GM21825 (cell line): Measurements from ENCODE around the gene RDH13.
A peak's percentile ranks its signal among the peaks of the same experiment; 100 is the strongest.

Experiments
- ATAC-seq: cut with Tn5 transposase; IDR thresholded peaks from one replicate; pipeline ENCODE4 v1.9.1; 2021; ENCODE audit warnings: mild to moderate bottlenecking, moderate library complexity; ENCODE audit not compliant: unreplicated experiment

RDH13 gene

GRCh38 chr19:55092423-55093318, 29.7 kb upstream of the RDH13 start:
- no peak for ATAC-seq

- ATAC-seq: no peak
These were observed 29.0 kb upstream of the RDH13 start for GRCh38 chr19:55091955-55092354.

- no peak for ATAC-seq
These were observed 28.4 kb upstream of the RDH13 start for GRCh38 chr19:55091126-55091910.

GRCh38 chr19:55090564-55090963, 27.6 kb upstream of the RDH13 start:
- ATAC-seq: no peak

- ATAC-seq: no peak
These were observed 26.5 kb upstream of the RDH13 start for GRCh38 chr19:55089342-55089944.

- no peak for ATAC-seq
These were observed 25.8 kb upstream of the RDH13 start for GRCh38 chr19:55088543-55089341.

- no peak for ATAC-seq
These were observed 25.1 kb upstream of the RDH13 start for GRCh38 chr19:55088021-55088451.

GRCh38 chr19:55087542-55087901, 24.6 kb upstream of the RDH13 start:
- ATAC-seq: no peak

GRCh38 chr19:55086730-55087541, 24.0 kb upstream of the RDH13 start:
- no peak for ATAC-seq

GRCh38 chr19:55085923-55086715, 23.2 kb upstream of the RDH13 start:
- no peak for ATAC-seq

GRCh38 chr19:55084416-55084815, 21.5 kb upstream of the RDH13 start:
- ATAC-seq: no peak

- no peak for ATAC-seq
These were observed 20.3 kb upstream of the RDH13 start for GRCh38 chr19:55083004-55083850.

GRCh38 chr19:55082020-55082851, 19.3 kb upstream of the RDH13 start:
- no peak for ATAC-seq

- no peak for ATAC-seq
These were observed 18.7 kb upstream of the RDH13 start for GRCh38 chr19:55081770-55082019.

- peak; percentile 61 for ATAC-seq
These were observed 18.2 kb upstream of the RDH13 start for GRCh38 chr19:55080968-55081769.

- ATAC-seq: no peak
These were observed 17.4 kb upstream of the RDH13 start for GRCh38 chr19:55080121-55080967.
